GM23338 (cell line): ENCODE results near the gene ZBTB7A. TPM values are rescaled to one million over a fixed set of nuclear protein-coding genes. Genes with fewer than 3 reads are reported as not detected.

ENCODE experiments used
- ATAC-seq: fragments of 200-7000 bp; cut with Tn5 transposase; 3 replicates; pipeline ENCODE4 v1.9.1; 2020
- DNase-seq: peaks from one replicate; pipeline ENCODE4 v3.0.0-alpha.2; 2015; ENCODE audit warnings: low spot score
- H2AFZ ChIP-seq: fragments of 200-600 bp; sonication (generic); 2 replicates; pipeline ENCODE4 v1.8.0; 2016; ENCODE audit warnings: antibody characterized with exemption, mild to moderate bottlenecking, moderate library complexity
- H3F3A ChIP-seq: fragments of 200-600 bp; sonication (generic); replicated peaks from 2 replicates; pipeline ENCODE4 v1.8.0; 2017; ENCODE audit warnings: antibody characterized with exemption, mixed run types, low read depth
- H3K27ac ChIP-seq: fragments of 200-600 bp; sonication (generic); 2 replicates; pipeline ENCODE4 v1.6.1; 2016; ENCODE audit warnings: low read depth
- H3K27me3 ChIP-seq: fragments of 200-600 bp; sonication (generic); 2 replicates; pipeline ENCODE4 v1.8.0; 2016; ENCODE audit warnings: mild to moderate bottlenecking, mixed run types, moderate library complexity; ENCODE audit not compliant: insufficient read depth
- H3K36me3 ChIP-seq: fragments of 200-600 bp; sonication (generic); 2 replicates; pipeline ENCODE4 v1.8.0; 2016; ENCODE audit warnings: mild to moderate bottlenecking; ENCODE audit not compliant: insufficient read depth
- H3K4me1 ChIP-seq: fragments of 200-600 bp; sonication (generic); 2 replicates; pipeline ENCODE4 v1.8.0; 2016; ENCODE audit warnings: mild to moderate bottlenecking, moderate library complexity; ENCODE audit not compliant: insufficient read depth
- H3K4me2 ChIP-seq: fragments of 200-600 bp; sonication (generic); 2 replicates; pipeline ENCODE4 v1.7.1; 2017; ENCODE audit warnings: mixed run types
- H3K4me3 ChIP-seq: fragments of 200-600 bp; sonication (generic); 2 replicates; pipeline ENCODE4 v1.6.1; 2016; ENCODE audit warnings: mixed run types
- H3K79me2 ChIP-seq: fragments of 200-600 bp; sonication (generic); replicated peaks from 2 replicates; pipeline ENCODE4 v1.8.0; 2017; ENCODE audit warnings: mild to moderate bottlenecking; ENCODE audit not compliant: insufficient read depth
- H3K9me2 ChIP-seq: fragments of 200-600 bp; sonication (generic); 2 replicates; pipeline ENCODE4 v1.8.0; 2017; ENCODE audit not compliant: insufficient read depth
- H4K20me1 ChIP-seq: fragments of 200-600 bp; sonication (generic); replicated peaks from 2 replicates; pipeline ENCODE4 v1.8.0; 2017; ENCODE audit warnings: mild to moderate bottlenecking; ENCODE audit not compliant: insufficient read depth
- H3K27ac Mint-ChIP-seq: 2 replicates; pipeline ENCODE4 v1.8.0; 2020; ENCODE audit warnings: inconsistent platforms, mild to moderate bottlenecking, moderate library complexity, mixed read lengths
- H3K27me3 Mint-ChIP-seq: 3 replicates; pipeline ENCODE4 v1.8.0; 2022; ENCODE audit warnings: low read depth, mild to moderate bottlenecking, moderate library complexity, mixed read lengths, inconsistent platforms; ENCODE audit not compliant: insufficient read depth, poor library complexity
- H3K36me3 Mint-ChIP-seq: 3 replicates; pipeline ENCODE4 v1.8.0; 2021; ENCODE audit warnings: low read depth, mild to moderate bottlenecking, inconsistent platforms, moderate library complexity, mixed read lengths
- H3K4me1 Mint-ChIP-seq: 3 replicates; pipeline ENCODE4 v1.8.0; 2020; ENCODE audit warnings: mild to moderate bottlenecking, inconsistent platforms, mixed read lengths
- H3K4me3 Mint-ChIP-seq: 3 replicates; pipeline ENCODE4 v1.8.0; 2021; ENCODE audit warnings: moderate library complexity, mild to moderate bottlenecking, inconsistent platforms, mixed read lengths
- H3K9me3 Mint-ChIP-seq: 3 replicates; pipeline ENCODE4 v1.8.0; 2020; ENCODE audit warnings: moderate library complexity, mild to moderate bottlenecking, inconsistent platforms, mixed read lengths
- CREB1 ChIP-seq: fragments of 250-450 bp; sonication (Bioruptor Pico); IDR thresholded peaks from 2 replicates; pipeline ENCODE4 v1.5.0; 2020; ENCODE audit warnings: low read depth, mild to moderate bottlenecking, moderate library complexity
- CTCF ChIP-seq, 2 experiments: fragments of 200-600 bp in 1 of 2; sonication (generic) in 1 of 2; conservative IDR thresholded peaks; 2 replicates each; pipeline versions ENCODE4 v1.5.1 to v1.6.1; 2016 to 2017; ENCODE audit warnings: antibody characterized with exemption in 2 of 2, low read depth in 2 of 2, mild to moderate bottlenecking in 2 of 2, moderate library complexity in 1 of 2
- EZH2 ChIP-seq: fragments of 200-600 bp; sonication (generic); IDR thresholded peaks from one replicate; pipeline ENCODE4 v1.8.0; 2017; ENCODE audit warnings: antibody characterized with exemption, mild to moderate bottlenecking, low read depth; ENCODE audit not compliant: unreplicated experiment
- EZH2phosphoT487 ChIP-seq: fragments of 200-600 bp; sonication (generic); IDR thresholded peaks from one replicate; pipeline ENCODE4 v1.8.1; 2018; ENCODE audit warnings: antibody characterized with exemption; ENCODE audit not compliant: unreplicated experiment
- JUNB ChIP-seq: IDR thresholded peaks from one replicate; pipeline ENCODE4 v1.6.1; 2016; ENCODE audit warnings: antibody characterized with exemption; ENCODE audit not compliant: unreplicated experiment
- NANOG ChIP-seq: IDR thresholded peaks from 2 replicates; pipeline ENCODE4 v1.6.1; 2016; ENCODE audit warnings: antibody characterized with exemption, borderline replicate concordance
- POLR2AphosphoS5 ChIP-seq: IDR thresholded peaks from 2 replicates; pipeline ENCODE4 v1.6.1; 2016; ENCODE audit warnings: antibody characterized with exemption, low read depth
- REST ChIP-seq: IDR thresholded peaks from one replicate; pipeline ENCODE4 v1.6.1; 2018; ENCODE audit warnings: antibody characterized with exemption; ENCODE audit not compliant: unreplicated experiment
- STAT1 ChIP-seq: IDR thresholded peaks from one replicate; pipeline ENCODE4 v1.6.1; 2016; ENCODE audit warnings: antibody characterized with exemption; ENCODE audit not compliant: unreplicated experiment
- ZNF114 ChIP-seq: fragments of 250-450 bp; sonication (Bioruptor Pico); IDR thresholded peaks from 2 replicates; pipeline ENCODE4 v1.5.0; 2020; ENCODE audit warnings: mild to moderate bottlenecking, moderate library complexity
- ZNF331 ChIP-seq: fragments of 250-450 bp; sonication (Bioruptor Pico); IDR thresholded peaks from 2 replicates; pipeline ENCODE4 v1.5.0; 2020; ENCODE audit warnings: low read depth, mild to moderate bottlenecking, moderate library complexity
- polyA plus RNA-seq: library from polyadenylated mRNA; unstranded; fragments of >200 nt; fragmentation: Nextera tagmentation; extraction: Ambion mirVana; gene quantifications from 2 replicates; pipeline ENCODE4 v1.2.1, GENCODE V29; 2016
- total RNA-seq: library from RNA; depleted of rRNA; stranded (reverse); fragments of >200 nt; shearing (Covaris generic); gene quantifications from 2 replicates; pipeline ENCODE4 v1.2.3, GENCODE V29; 2014
- TF ChIP-seq, protein P1 (sequence below): IDR thresholded peaks from 2 replicates; pipeline ENCODE4 v1.6.1; 2016; ENCODE audit warnings: antibody characterized with exemption
- TF ChIP-seq, protein P2 (sequence below): fragments of 250-450 bp; sonication (Bioruptor Pico); IDR thresholded peaks from 2 replicates; pipeline ENCODE4 v1.5.0; 2020; ENCODE audit warnings: mild to moderate bottlenecking, moderate library complexity

The ZBTB7A gene
- total and polyA plus RNA-seq, 2 experiments from 2014 or later, result 9.5 to 35.0 TPM

- peaks cover 29% of the 10 kb centered on the region for H3K36me3 Mint-ChIP-seq
- no peaks in the 10 kb centered on the region for H3K4me1 ChIP-seq
- no peaks in the 10 kb centered on the region for H3K9me2 ChIP-seq
- ATAC-seq (no peak), DNase-seq (no peak)
- H3K4me3 ChIP-seq, result no peak overlapping the region
- TF ChIP-seq, protein P1, sequence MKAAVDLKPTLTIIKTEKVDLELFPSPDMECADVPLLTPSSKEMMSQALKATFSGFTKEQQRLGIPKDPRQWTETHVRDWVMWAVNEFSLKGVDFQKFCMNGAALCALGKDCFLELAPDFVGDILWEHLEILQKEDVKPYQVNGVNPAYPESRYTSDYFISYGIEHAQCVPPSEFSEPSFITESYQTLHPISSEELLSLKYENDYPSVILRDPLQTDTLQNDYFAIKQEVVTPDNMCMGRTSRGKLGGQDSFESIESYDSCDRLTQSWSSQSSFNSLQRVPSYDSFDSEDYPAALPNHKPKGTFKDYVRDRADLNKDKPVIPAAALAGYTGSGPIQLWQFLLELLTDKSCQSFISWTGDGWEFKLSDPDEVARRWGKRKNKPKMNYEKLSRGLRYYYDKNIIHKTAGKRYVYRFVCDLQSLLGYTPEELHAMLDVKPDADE, result no peak
- TF ChIP-seq JUNB (no peak), POLR2AphosphoS5 (no peak), REST (no peak), ZNF331 (CRISPR knock-in tag) (no peak), NANOG (no peak), ZNF114 (no peak), STAT1 (no peak), CTCF (conservative IDR thresholded peaks at IDR 0.05; ENCODE audit: low read depth in 2 of 2) (no peak), EZH2 (no peak), CREB1 (no peak), EZH2phosphoT487 (no peak)
- TF ChIP-seq, protein P2, sequence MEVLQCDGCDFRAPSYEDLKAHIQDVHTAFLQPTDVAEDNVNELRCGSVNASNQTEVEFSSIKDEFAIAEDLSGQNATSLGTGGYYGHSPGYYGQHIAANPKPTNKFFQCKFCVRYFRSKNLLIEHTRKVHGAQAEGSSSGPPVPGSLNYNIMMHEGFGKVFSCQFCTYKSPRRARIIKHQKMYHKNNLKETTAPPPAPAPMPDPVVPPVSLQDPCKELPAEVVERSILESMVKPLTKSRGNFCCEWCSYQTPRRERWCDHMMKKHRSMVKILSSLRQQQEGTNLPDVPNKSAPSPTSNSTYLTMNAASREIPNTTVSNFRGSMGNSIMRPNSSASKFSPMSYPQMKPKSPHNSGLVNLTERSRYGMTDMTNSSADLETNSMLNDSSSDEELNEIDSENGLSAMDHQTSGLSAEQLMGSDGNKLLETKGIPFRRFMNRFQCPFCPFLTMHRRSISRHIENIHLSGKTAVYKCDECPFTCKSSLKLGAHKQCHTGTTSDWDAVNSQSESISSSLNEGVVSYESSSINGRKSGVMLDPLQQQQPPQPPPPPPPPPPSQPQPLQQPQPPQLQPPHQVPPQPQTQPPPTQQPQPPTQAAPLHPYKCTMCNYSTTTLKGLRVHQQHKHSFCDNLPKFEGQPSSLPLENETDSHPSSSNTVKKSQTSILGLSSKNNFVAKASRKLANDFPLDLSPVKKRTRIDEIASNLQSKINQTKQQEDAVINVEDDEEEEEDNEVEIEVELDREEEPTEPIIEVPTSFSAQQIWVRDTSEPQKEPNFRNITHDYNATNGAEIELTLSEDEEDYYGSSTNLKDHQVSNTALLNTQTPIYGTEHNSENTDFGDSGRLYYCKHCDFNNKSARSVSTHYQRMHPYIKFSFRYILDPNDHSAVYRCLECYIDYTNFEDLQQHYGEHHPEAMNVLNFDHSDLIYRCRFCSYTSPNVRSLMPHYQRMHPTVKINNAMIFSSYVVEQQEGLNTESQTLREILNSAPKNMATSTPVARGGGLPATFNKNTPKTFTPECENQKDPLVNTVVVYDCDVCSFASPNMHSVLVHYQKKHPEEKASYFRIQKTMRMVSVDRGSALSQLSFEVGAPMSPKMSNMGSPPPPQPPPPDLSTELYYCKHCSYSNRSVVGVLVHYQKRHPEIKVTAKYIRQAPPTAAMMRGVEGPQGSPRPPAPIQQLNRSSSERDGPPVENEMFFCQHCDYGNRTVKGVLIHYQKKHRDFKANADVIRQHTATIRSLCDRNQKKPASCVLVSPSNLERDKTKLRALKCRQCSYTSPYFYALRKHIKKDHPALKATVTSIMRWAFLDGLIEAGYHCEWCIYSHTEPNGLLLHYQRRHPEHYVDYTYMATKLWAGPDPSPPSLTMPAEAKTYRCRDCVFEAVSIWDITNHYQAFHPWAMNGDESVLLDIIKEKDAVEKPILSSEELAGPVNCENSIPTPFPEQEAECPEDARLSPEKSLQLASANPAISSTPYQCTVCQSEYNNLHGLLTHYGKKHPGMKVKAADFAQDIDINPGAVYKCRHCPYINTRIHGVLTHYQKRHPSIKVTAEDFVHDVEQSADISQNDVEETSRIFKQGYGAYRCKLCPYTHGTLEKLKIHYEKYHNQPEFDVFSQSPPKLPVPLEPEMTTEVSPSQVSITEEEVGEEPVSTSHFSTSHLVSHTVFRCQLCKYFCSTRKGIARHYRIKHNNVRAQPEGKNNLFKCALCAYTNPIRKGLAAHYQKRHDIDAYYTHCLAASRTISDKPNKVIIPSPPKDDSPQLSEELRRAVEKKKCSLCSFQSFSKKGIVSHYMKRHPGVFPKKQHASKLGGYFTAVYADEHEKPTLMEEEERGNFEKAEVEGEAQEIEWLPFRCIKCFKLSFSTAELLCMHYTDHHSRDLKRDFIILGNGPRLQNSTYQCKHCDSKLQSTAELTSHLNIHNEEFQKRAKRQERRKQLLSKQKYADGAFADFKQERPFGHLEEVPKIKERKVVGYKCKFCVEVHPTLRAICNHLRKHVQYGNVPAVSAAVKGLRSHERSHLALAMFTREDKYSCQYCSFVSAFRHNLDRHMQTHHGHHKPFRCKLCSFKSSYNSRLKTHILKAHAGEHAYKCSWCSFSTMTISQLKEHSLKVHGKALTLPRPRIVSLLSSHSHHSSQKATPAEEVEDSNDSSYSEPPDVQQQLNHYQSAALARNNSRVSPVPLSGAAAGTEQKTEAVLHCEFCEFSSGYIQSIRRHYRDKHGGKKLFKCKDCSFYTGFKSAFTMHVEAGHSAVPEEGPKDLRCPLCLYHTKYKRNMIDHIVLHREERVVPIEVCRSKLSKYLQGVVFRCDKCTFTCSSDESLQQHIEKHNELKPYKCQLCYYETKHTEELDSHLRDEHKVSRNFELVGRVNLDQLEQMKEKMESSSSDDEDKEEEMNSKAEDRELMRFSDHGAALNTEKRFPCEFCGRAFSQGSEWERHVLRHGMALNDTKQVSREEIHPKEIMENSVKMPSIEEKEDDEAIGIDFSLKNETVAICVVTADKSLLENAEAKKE (CRISPR knock-in tag), result no peak
- H3K36me3 ChIP-seq, result no peaks in the 10 kb centered on the region
- H4K20me1 ChIP-seq, result no peaks in the 10 kb centered on the region; the same call in 1 of the 2 replicates
- no peak overlapping the region for H3K27ac ChIP-seq
- peaks cover 3% of the 10 kb centered on the region for H3K27me3 Mint-ChIP-seq
- no peak overlapping the region for H3K4me2 ChIP-seq
- H3K9me3 Mint-ChIP-seq, result no peaks in the 10 kb centered on the region
- no peaks in the 10 kb centered on the region for H3K79me2 ChIP-seq
- no peak overlapping the region for H2AFZ ChIP-seq
- no peak overlapping the region for H3K27ac Mint-ChIP-seq
- no peaks in the 10 kb centered on the region for H3K4me1 Mint-ChIP-seq
- 0 out of 2 replicates have a peak, but pooled peaks cover 2% of the 10 kb centered on the region for H3F3A ChIP-seq
- H3K27me3 ChIP-seq, result no peaks in the 10 kb centered on the region
- H3K4me3 Mint-ChIP-seq, result no peak overlapping the region
These were observed 28.2 kb upstream of the ZBTB7A start for GRCh38 chr19:4094761-4095487.
